Measurements from ENCODE around the gene VSTM4.

Gene VSTM4

DNA sequence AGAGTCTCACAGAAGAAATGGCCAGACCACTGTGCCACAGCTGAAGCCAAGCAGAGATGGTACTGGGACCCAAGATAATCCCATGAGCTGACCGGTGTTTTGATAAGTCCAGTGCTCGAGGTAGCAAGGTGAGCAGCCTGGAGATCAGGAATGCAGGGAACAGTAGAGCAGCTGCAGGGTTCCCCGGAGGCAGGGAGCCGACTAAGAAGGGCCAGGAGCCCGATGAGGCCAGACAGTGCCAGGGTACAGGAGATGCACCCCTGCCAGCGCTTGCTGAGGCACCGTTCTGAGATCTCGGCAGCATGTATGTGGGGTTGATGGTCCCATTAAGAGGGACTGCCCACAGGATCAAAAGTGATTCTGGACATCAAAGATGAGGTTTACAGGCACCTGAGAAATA lies 47.1 kb downstream of the VSTM4 start:
- DNase-seq: no peak

DNA sequence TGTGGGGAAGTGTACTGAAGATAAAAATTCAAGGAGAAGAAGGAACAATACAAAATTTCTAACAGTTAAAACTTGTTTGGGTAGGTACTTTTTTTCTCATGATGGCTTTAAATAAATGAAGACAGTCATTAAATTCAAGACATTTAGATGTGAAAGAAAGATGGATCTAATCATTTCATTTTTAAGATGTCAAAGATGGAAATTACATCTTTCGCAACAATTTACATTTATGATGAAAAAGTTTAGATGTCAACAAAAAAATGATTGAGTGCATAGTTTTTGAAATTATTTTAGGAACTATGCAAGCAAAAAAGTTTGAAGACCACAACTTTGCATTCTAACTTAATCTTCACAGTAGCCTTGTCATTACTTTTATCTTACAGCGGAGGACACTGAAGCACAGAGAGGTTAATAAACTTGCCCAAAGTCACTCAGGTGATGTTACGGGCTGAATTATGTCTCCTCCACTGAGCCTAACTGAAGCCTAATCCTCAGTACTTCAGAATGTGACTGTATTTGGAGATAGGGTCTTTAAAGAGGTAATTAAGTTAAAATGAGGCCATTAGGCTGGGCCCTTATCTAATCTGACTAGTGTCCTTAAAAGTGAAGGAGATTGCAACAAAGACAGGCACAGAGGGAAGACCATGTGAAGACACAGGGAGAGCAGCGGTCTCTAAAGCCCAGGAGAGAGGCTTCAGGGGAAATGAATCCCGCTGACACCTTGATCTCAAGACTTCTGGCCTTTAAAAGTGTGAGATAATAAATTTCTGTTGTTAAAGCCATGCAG lies 48.2 kb downstream of the VSTM4 start:
- no peak for DNase-seq

- DNase-seq: no peak
Measured at GRCh38 chr10:49062229-49062628, 53.1 kb downstream of the VSTM4 start.

DNA sequence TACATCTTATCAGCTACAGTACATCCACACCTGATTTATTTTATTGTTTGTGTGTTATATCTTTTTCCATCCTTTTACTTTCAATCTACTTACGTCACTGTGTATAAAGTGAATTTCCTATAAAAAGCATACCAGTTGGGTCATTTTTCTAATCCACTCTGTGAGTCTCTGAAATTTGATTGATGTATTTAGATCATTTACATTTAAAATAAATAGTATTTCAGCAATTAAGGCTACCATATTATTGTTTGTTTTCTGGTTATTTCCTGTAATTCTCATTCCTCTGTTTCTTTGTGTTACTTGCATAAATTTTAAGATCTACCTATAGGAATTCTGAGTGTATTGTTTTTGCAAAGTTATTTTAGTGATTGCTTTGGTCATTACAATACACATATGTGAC lies 53.7 kb downstream of the VSTM4 start:
- DNase-seq: no peak

DNA sequence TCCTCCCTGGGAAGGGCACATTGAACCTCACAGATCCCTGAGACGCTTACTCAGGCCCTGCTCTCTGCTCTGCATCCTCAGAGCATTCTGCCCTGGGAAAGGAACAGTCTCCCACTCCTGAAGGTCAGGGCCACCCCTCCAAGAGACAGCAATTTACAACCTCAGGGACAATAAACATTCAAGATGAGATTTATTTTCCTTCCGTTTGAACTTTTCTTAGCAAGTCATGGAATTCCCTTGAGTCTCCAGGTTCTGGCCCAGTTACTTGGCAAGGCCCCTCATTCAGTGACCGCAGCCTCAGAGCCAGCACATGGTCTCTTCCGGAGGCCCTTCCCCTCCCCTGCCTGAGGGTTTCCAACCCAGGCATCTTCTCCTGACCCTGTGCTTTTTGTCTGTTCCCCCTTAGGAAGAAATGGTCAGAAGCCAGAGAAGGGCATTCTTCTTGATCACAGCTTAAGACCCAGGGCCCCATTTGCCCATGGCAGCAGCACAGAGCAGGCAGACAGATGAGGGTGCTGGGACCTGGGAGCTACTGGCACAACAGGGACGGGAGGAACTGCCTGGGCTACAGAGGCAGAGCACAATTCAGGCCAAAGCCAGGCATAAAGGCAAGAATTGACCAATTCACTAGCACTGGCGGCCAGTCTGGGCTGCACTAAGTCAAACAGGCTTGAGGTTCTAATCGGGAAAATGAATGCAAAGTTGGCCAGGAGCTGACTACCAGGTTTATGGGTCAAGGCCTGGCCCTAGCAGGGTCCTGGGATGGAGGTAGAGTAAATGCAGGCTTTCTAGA lies 56.7 kb downstream of the VSTM4 start:
- no peak for DNase-seq

DNA sequence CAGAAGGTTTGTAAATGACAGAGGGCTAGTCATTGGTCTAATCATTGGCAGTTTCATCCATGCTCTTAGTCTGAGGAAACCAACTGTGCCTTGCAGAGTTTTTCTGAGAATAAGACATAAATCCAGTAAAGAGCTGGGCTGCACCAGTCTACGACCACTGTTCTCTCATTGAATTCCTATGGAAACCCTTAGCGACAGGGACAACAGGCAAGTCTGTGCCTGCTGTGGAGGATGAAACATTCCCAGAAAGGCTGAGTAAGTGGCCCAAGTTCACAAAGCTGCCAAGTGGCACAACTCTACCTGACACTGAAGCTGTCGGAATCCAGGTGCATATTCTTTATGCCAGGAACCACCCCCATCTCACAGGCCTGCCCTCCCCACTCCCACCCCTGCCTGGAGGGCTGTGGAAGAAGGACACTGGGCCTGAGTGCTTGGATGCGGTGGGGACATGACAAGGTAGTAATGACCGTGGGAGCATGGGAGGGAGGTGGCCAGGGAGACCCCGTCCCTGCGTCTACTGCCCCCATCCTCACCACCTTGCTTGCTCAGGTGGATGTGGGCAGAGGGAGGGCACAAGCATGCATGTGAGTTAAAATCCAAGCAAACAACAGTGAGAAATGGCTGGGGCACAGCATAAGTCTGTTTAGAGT lies 58.0 kb downstream of the VSTM4 start:
- DNase-seq: no peak

DNA sequence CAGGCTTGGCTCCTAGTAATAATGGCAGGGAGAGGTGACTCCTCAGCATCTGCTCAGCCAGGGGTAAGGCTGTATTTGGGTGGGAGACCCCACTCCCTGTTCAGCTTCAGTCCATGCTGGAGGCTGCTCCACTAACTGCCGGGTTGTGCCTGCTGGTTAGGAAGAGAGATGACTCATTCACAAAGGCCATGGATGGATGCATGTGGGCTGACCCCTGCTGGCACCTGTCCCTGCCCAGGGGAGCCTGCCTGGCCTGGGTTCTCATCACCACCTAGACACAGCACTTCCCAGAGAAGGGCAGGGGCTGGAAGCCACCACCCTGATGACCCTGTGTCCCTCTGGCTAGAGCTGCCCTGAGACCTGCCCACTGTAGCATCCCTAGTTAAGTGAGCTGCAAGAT lies 59.0 kb downstream of the VSTM4 start:
- no peak for DNase-seq

DNA sequence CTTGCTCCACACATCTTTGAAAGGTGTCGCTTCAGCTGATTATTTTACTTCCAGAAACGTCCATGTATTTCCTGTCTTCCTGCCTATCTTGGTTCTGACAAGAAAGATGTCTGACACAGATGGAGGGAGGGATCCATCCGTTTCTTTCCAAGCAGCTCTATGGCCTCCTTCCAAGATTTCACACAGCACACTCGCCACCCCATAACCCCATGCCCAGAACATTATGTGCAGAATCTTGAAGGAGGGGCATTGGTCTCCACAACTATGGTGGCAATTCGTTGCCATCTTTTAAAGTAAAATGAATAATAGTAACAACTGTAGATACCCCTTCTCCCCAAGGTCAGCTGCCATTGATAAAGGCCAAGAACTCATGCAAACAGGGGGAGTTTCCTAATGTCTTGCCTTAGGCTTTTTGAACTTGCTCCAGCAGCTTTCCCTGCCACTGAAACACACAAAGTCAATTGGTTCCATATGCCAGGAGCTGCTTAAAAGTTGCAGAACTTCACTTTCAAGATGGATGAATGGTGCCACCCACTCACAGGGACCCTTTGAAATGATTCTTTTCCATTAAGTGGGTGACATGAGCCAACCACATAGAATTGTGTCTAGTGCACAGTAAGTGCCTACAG lies 60.0 kb downstream of the VSTM4 start:
- no peak for DNase-seq

DNA sequence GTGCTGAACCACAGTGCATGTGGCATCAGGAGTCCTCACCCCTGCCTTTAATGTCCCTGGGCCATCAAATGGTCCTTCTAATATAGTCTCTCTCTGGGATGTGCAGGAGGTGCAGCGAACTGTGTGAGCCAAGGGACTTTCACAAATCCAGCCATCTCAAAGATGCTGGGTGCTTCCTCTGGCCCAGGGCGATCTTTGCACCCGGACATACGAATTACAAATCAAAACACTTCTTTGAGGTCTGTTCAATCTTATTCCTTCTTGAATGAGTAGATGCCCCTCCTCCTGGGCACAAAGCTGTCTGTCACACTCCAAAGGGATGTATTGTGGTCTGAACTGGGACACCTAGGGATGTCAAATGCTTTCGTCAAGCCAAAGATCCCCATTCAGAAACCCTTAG lies 60.6 kb downstream of the VSTM4 start:
- no peak for DNase-seq

DNA sequence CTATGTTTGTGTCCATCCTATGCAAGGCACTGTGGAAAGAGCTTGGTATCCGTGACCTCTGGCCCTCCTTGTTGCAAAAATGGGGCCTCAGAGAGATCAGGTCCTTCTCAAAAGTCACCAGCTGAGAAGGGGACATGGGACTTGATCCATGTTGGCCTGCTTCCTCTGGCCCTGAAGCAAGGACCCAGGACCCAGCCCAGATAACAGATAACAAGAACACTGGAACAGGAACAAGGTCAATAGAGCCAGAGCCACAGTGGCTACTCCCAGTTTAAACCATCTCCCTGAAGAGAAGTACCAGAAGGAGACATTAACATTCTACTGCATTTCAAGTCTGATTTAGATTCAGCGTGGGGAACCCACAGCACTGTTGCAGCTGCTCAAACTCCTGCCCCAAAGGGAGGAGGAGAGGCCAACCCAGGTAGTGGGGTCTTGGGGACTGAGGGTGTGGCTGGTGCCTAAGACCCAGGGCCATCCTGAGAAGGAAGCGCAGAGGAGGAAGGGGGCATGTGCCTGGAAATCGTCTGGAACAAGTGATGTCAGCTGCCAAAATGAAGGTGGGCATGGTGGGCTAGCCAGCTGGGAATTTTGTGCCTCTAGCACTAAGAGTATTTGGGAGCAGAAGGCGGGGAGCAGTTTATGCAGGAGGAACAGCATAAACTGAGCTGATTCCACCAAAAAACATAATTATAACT lies 61.2 kb downstream of the VSTM4 start:
- no peak for DNase-seq

DNA sequence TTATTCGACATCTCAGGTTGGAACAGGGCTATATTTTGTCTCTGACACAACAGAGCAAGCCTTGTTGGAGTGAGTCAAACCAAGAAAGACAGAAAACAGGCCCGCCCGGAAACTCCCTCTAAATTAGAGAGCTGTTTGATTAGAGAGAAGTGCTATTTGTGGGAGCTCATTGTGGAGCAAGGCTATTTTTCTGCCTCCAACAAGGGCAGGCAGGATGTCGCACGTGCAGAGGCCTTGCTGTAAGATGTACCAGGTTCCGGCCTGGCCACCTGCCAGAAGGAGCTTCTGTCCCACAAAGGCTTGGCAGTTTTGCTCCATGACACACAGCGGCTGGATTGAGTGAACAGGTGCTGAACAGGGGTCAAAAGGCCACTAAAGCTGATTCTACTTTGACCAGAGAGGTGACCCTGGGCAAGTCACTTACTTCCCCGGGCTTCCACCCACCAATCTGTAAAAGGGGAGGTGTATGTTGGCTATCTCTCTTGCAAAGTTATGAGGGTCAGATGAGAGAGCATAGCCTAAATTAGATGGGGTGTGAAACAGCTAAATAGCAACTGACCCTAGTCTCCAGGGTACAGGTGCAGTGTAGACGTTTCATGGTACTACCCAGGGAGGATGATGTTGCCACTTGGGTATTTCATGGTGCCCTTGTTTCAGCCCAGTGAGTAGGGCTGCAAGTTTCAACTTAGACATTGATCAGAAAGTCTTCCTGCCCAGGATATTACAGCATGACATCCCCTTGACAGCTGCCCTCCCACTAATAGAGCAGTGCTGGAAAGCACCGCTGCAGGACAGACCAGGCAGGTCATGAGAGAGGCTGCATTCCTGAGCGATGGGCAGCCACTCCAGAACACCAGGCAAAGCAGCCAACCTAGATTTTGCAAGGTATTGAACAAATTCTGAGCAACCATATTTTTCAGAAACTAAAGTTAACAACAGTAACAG lies 62.0 kb downstream of the VSTM4 start:
- no peak for DNase-seq

DNA sequence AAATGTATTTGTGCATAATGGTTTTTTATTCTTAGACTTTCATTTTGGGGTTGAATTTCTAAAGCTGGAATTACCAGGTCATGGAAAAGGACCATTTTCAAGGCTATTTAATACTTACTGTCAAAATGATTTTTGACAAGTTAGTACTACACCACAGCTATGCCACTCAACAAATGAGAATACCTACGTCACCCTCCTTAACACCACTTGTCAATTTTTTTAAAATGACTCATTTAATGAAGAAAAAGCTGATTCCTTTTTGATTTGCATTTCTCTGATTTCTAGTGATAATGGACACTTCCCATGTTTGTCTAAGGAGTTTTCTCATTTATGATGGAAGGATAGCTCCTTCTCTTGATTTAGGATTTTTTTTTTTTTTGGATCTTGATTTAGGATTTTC lies 63.3 kb downstream of the VSTM4 start:
- DNase-seq: no peak

GRCh38 chr10:49050906-49051305 lies 64.4 kb downstream of the VSTM4 start:
- DNase-seq: no peak

GRCh38 chr10:49050366-49050765 lies 65.0 kb downstream of the VSTM4 start:
- no peak for DNase-seq

DNA sequence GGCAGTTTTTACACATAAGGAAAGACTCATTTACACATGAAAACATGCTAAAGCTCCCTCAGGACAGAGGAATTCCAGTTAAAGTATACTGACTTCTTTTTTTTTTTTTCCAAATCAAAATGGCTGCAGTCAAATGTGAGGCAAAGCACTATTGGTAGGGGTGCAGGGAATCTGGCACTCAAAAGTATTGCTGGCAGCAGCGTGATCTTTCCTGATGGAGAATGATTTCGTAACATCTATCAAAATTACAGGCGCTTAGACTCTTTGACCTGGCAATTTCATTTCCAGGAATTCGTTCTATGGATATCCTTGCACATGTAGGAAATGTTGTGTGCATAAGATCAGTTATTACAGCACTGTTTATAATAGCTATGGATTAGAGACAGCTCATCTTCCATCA lies 65.7 kb downstream of the VSTM4 start:
- no peak for DNase-seq

DNA sequence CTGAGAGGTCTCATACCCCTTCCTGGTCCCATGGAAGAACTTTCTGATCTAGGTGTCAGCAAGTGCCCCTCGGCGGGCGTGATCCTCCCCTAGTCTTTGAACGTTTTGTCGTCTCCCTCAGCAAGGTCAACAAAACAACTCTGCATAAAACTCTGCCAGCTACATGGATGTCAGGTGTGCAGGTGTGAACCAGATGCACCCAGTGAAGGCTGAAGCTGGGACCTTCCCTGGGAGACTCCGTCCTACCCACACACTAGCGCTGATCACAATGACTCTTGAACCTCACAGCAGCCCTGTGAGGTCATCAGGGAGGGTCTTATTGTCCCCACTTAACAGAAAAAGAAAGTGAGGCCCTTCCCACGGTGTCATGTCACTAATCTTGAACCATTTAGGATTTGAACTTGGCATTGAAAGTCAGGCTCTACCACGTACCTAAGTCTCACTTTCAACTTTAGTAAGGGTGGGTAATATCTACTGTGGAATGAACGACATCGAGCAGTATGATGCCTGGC lies 68.1 kb downstream of the VSTM4 start:
- no peak for DNase-seq

DNA sequence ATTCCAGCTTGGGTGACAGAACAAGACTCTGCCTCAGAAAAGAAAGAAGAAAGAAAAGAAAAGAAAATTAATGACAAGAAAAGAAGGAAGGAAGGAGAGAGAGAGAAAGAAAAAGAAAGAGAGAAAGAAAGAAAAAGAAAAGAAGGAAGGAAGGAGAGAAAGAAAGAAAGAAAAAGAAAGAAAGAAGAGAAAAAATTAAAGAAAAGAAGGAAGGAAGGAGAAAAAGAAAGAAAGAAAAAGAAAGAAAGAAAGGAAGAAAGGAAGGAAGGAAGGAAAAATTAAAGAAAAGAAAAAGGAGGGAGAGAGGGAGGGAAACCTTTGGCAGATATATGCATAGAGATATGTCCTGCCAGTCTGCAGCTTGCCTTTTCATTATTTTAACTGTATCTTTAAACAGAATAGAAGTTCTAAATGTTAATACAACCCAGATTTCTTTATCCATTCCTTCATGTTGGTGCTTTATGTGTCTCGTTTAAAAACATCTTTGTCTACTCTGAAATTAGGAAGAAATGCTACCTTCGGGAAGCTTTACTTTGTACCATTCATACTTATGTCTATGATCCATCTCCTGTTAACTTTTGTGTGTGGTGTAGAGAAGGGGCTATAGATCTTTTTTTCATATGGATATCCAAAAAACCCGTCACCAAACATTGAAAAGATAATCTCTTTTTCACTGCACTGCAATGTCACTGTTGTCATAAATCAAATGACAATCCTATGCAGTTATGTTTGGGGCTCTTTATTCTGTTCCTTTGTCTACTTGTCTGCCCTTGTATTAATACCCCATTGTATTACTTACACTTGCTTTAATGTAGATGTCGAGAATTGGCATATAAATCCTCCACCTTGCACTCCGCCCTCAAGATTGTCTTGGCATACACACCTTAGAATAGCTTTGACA lies 70.8 kb downstream of the VSTM4 start:
- DNase-seq: no peak

DNA sequence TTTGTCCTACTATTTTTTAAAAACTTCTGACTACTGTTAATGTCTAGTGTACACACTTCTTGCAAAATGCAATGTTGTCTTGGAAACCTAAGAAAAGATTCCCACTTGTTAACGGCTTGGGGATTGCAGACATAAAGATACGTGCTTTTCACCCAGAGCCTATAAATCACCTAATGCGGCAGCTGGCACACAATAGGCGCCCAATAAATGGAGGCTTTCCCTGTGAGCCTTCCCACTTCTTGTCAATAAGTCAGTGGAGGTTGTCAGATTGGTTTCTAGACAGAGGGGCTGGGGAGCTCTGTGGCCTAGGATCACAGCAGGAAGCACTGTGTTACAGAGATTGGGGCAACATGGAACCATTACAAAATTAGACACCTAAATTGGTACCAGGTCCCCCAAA lies 74.7 kb downstream of the VSTM4 start:
- DNase-seq: no peak

GRCh38 chr10:49039409-49039808 lies 75.9 kb downstream of the VSTM4 start:
- no peak for DNase-seq

- no peak for DNase-seq
Measured at GRCh38 chr10:49038711-49039110, 76.6 kb downstream of the VSTM4 start.

Data from NCI-H1436 treated with DMSO at 0.1 percent for 48 hours (cell line).